ENCODE data around the gene MAN1A2.

The MAN1A2 gene

DNA sequence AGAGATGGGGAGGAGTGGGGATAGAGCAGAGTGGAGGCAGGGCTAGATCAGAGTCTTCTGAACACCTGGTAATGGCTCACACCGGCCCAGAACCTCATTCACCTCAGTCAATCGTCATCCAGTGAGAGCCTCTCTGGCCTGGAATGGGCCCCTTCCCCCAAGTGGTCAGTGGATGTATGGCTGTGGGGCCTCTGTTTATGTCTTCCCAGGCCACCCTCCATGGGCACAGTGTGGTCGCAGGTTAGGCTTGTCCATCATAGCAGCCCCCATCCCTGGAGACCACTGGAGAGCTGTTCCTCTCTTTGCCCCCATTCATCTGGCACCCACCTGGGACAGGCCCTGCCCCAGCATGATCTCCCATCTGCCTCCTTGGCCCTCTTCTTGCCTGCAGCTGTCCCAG is 209.0 kb downstream of the MAN1A2 start:
- DNase-seq (ENCODE audit: low spot score): no peak

DNA sequence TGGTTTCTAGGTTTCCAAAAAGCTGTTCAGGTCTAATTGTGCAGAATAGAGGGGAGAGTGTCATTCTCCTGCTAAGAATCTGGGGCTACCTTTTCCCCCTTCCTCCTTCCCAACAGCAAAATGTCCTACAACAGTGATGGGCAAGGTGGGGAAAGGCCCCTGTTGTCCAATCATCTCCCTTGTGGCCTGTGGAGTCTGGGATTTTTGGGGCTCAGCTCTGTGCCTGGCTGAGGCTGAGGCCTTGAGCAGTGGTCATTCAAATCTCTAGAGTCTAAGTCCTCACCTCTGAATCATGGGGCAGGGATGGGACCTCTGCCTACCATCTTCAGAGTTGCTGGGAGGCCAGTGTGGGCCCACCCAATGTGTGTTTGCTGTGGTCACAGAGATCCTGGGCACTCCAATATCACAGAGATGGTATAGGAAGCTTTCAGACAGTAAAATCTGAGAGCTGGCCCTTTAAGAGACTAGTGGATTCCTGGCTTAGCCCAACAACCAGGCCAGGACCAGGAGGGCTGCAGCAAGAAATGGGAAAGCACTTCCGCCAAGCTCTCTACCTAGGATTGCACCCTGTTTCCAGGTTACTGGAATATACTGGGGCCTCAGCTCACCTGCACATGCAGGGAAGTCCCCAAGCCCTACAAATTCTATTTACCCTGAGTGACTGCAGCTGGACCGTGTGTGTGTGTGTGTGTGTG is 210.1 kb downstream of the MAN1A2 start:
- no peak for DNase-seq (ENCODE audit: low spot score)

DNA sequence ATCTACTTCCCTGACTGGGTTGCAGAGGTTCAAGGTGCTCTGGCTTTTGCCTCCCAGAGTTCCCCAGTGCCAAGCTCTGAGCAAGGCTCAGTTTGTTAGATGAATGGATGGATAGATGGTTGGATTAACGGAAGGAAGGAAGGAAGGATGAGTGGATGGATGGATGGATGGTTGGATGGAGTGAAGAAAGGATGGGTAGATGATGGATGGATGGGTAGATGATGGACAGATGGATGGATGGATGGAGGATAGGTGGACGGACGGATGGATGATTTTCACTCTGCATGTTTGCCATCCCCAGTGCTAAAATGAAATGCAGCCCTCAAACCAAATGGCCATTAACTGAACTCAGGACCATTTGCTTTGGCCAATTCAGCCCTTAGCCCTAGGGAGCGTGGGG is 211.2 kb downstream of the MAN1A2 start:
- no peak for DNase-seq (ENCODE audit: low spot score)
